Upper lobe of right lung (tissue), 1 donor: ENCODE measurements around the gene IGLL1. TPM values are rescaled to one million over a fixed set of nuclear protein-coding genes. Genes with fewer than 3 reads are reported as not detected.

Experiments used
- ATAC-seq: fragments of 200-7000 bp; cut with Tn5 transposase; one replicate; pipeline ENCODE4 v1.9.1; 2020; ENCODE audit warnings: mild to moderate bottlenecking, moderate library complexity
- DNase-seq: peaks from one replicate; pipeline ENCODE4 v3.0.0-alpha.2; 2020
- H3K27ac ChIP-seq: fragments of 200-600 bp; one replicate; pipeline ENCODE4 v1.8.0; 2022
- H3K27me3 ChIP-seq: fragments of 200-600 bp; one replicate; pipeline ENCODE4 v1.8.0; 2022; ENCODE audit warnings: mild to moderate bottlenecking
- H3K36me3 ChIP-seq: fragments of 200-600 bp; one replicate; pipeline ENCODE4 v1.8.0; 2022
- H3K4me1 ChIP-seq: fragments of 200-600 bp; one replicate; pipeline ENCODE4 v1.8.0; 2022
- H3K4me3 ChIP-seq: fragments of 200-600 bp; one replicate; pipeline ENCODE4 v1.8.0; 2022; ENCODE audit warnings: mild to moderate bottlenecking
- H3K9me3 ChIP-seq: fragments of 200-600 bp; one replicate; pipeline ENCODE4 v1.8.0; 2022
- intact Hi-C: fragments of 100-400 bp; cut with DNase I; formaldehyde crosslinking; loops from one replicate; pipeline ENCODE4 v1.11.0; 2022
- total RNA-seq: library from RNA; stranded (reverse); fragmentation: NEBNext Ultra II Directional; extraction: Animal tissue kit (Norgen Biotek cat#: 25700); gene quantifications from one replicate; pipeline ENCODE4 v1.2.1, GENCODE V29; 2021
- TF ChIP-seq, protein P1 (sequence below): fragments of 200-600 bp; IDR thresholded peaks from one replicate; pipeline ENCODE4 v1.8.0; 2022; ENCODE audit warnings: antibody characterized with exemption
- donor health status: DM: no; HTN: yes; CAD: no; lungs with severe emphysema.

The IGLL1 gene
- total RNA-seq, 1 donor from 2014 or later = not detected

DNA sequence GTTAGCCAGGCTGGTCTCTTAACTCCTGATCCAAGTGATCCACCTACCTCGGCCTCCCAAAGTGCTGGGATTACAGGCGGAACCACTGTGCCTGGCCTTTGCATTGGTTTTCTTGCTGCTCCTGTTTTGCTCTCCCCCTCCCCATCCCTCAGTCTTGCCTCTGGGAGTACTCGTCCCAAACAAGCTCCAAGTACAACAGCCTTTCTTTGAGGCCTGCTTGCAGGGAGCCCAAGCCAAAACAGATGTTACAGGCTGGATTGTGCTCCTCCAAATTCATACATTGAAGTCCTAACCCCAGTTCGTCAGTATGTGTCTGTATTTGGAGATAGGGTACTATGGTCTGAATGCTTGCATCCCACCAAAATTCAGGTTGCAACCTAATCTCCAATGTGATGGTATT lies 8.6 kb downstream of the IGLL1 start:
- Histone ChIP-seq H3K9me3 (no peaks in the 10 kb centered on the region), H3K27me3 (peaks cover 10% of the 10 kb centered on the region), H3K4me1 (no peaks in the 10 kb centered on the region), H3K27ac (no peak overlapping the region), H3K36me3 (no peaks in the 10 kb centered on the region), H3K4me3 (no peak overlapping the region)
- intact Hi-C loops = no loop called here
- TF ChIP-seq, protein P1, sequence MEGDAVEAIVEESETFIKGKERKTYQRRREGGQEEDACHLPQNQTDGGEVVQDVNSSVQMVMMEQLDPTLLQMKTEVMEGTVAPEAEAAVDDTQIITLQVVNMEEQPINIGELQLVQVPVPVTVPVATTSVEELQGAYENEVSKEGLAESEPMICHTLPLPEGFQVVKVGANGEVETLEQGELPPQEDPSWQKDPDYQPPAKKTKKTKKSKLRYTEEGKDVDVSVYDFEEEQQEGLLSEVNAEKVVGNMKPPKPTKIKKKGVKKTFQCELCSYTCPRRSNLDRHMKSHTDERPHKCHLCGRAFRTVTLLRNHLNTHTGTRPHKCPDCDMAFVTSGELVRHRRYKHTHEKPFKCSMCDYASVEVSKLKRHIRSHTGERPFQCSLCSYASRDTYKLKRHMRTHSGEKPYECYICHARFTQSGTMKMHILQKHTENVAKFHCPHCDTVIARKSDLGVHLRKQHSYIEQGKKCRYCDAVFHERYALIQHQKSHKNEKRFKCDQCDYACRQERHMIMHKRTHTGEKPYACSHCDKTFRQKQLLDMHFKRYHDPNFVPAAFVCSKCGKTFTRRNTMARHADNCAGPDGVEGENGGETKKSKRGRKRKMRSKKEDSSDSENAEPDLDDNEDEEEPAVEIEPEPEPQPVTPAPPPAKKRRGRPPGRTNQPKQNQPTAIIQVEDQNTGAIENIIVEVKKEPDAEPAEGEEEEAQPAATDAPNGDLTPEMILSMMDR = no peak
- peak; percentile 20 for DNase-seq
- ATAC-seq = no peak

DNA sequence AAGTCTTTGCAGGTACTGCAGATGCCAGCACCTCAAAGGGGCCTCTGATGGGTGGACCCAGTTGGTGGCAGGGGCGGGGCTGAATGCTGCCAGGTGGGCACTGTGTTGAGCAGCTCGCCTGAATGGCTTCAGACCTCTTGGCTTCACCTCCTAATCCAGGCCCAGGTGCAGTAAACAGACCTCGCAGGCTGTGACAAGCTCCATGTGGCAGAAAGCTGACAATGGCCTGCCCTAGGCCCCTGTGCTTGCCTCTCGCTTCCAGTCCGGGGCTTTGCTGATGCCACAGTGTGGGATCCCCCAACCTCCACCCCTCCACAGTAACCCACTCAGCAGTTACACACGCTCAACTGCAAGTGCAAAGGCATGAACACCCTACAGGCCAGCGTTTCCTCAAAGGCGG lies 9.4 kb downstream of the IGLL1 start:
- Histone ChIP-seq H3K4me1 (peaks cover 5% of the 10 kb centered on the region), H3K9me3 (no peaks in the 10 kb centered on the region), H3K27ac (no peak overlapping the region), H3K27me3 (peaks cover 16% of the 10 kb centered on the region), H3K4me3 (no peak overlapping the region), H3K36me3 (no peaks in the 10 kb centered on the region)
- intact Hi-C loops = no loop called here
- ATAC-seq (no peak), DNase-seq (peak; percentile 39)
- TF ChIP-seq, protein P1 = no peak

DNA sequence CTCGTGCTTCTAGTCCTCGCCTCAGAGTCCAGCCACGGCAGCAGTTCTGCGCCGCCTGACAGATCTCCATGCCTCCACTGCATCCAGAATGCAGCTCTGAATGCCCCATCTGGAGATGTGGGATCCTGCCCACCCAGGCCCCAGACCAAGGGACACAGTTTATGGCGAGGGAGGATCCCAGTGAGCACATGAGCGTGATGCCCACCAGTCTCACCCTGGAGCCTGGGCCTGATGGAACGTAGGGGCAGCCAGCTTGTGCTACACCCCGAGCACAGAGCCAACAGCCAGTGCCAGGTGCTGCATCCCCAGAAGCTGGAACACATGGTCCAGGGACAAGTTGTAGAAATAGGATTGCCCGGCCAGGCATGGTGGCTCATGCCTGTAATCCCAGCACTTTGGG lies 10.4 kb downstream of the IGLL1 start:
- Histone ChIP-seq H3K27ac (no peak overlapping the region), H3K36me3 (no peaks in the 10 kb centered on the region), H3K27me3 (peaks cover 26% of the 10 kb centered on the region), H3K4me3 (no peak overlapping the region), H3K4me1 (peaks cover 10% of the 10 kb centered on the region), H3K9me3 (no peaks in the 10 kb centered on the region)
- DNase-seq (no peak), ATAC-seq (no peak)
- intact Hi-C loops = no loop called here
- TF ChIP-seq, protein P1 = no peak

DNA sequence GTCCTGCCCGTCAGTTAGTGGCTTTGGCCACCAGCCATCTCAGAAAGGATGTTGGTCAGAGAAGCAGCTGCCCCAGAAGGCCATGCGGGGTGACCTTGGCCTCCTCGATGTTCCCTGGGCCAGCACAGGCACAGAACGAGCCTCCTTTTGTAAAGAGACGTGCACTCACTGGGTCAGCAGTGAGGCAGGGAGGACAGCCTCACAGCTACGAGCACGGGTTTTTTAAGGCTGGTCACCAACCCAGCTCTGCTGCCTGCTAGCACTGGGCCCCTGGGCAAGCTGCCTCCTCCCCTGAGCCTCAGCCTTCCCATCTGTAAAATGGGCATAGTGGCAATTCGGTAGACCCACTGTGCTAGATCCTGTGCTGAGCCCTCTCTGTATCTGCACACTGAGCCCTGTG lies 10.8 kb downstream of the IGLL1 start:
- peaks cover 10% of the 10 kb centered on the region for H3K4me1 ChIP-seq
- intact Hi-C loops = no loop called here
- H3K9me3 ChIP-seq = no peaks in the 10 kb centered on the region
- DNase-seq = no peak
- H3K27ac ChIP-seq = no peak overlapping the region
- TF ChIP-seq, protein P1 = no peak
- H3K27me3 ChIP-seq = peaks cover 30% of the 10 kb centered on the region
- ATAC-seq = no peak
- H3K36me3 ChIP-seq = no peaks in the 10 kb centered on the region
- H3K4me3 ChIP-seq = no peak overlapping the region

DNA sequence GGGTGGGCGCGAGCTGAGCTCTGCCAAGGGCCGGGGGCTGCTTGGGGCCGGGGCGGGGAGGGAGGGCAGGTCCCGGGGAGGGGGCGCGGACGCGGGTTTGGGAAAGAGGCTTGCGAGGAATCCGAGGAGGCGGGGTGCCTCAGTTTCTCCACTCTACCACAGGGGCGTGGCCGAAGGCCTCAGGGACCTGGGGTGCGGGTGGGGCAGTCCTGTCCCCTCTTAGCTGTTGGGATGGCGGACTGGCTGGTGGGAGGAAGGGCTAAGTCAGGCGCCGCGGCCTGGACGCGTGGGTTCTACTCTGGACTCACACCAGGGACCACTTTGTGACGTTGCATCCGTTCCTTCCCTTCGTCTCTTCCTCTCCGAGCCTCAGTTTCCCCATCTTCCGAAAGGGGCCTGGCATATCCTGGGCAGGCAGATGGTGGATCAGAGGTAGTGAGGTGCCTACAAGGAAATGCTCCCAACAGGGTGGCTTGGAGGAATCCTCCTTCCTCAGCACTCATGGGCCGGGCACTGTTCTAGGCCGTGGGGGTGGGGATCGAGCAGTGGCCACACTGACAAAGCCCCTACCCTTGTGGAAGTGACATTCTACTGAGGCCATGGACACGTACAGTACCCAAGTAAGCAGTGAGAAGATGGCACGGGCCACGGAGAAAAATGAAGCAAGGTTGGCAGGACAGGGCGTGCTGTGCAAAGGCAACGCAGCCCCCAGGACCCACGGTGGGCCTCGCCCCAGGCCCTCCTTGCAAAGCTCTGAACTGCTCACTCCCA lies 13.2 kb downstream of the IGLL1 start:
- intact Hi-C loops = no loop called here
- Histone ChIP-seq H3K4me1 (peaks cover 10% of the 10 kb centered on the region), H3K27me3 (peaks cover 37% of the 10 kb centered on the region), H3K36me3 (no peaks in the 10 kb centered on the region), H3K9me3 (no peaks in the 10 kb centered on the region), H3K4me3 (peak overlapping the region; percentile 39), H3K27ac (no peak overlapping the region)
- DNase-seq = no peak
- ATAC-seq = no peak
- TF ChIP-seq, protein P1 = no peak
